HL-60 (cell line): ENCODE results near the gene KLRC4.

Experiments
- CTCF ChIP-seq: IDR thresholded peaks from one replicate; pipeline ENCODE4 v1.5.1; 2011; ENCODE audit warnings: low read length, control low read depth, inconsistent platforms; ENCODE audit not compliant: insufficient read depth
- POLR2AphosphoS5 ChIP-seq: IDR thresholded peaks from 2 replicates; pipeline ENCODE4 v1.6.1; 2012; ENCODE audit warnings: low read depth
- REST ChIP-seq: IDR thresholded peaks from 2 replicates; pipeline ENCODE4 v1.6.1; 2012; ENCODE audit warnings: low read depth; ENCODE audit not compliant: insufficient replicate concordance
- SPI1 ChIP-seq: IDR thresholded peaks from 2 replicates; pipeline ENCODE4 v1.6.1; 2012; ENCODE audit warnings: low read depth, mild to moderate bottlenecking, borderline replicate concordance

GRCh38 chr12:10381928-10382628 is 27.5 kb downstream of the KLRC4 start:
- no peak for TF ChIP-seq CTCF
- no peak for TF ChIP-seq SPI1
- TF ChIP-seq POLR2AphosphoS5: no peak
- no peak for TF ChIP-seq REST
